K562 (cell line): ENCODE measurements around the gene SEC61A1. TPM values are rescaled to one million over a fixed set of nuclear protein-coding genes. Genes with fewer than 3 reads are reported as not detected.
A peak's percentile ranks its signal among the peaks of the same experiment; 100 is the strongest.

Source experiments
- ATAC-seq: fragments of 200-7000 bp; cut with Tn5 transposase; 3 replicates; pipeline ENCODE4 v1.9.1; 2020; ENCODE audit warnings: moderate library complexity
- Bru-seq: library from RNA; stranded (reverse); fragments of 400-500 nt; gene quantifications from one replicate; lab custom pipeline; 2021; lab: Mats Ljungman, UMichigan
- BruChase-seq, 2 experiments: library from RNA; stranded (reverse); fragments of 400-500 nt; gene quantifications; one replicate each; lab custom pipeline; 2021; lab: Mats Ljungman, UMichigan
- BruUV-seq: library from RNA; stranded (reverse); fragments of 400-500 nt; replicated peaks from 2 replicates; lab custom pipeline; 2021; lab: Mats Ljungman, UMichigan
- CTCF ChIA-PET: fragments of 300-600 bp; formaldehyde crosslinking; extraction: SDS; loops from one replicate; lab custom pipeline; 2021; ENCODE audit warnings: low intra/inter-chr PET ratio; lab: Yijun Ruan, JAX
- POLR2A ChIA-PET: fragments of 300-600, 350-650 bp; sonication (Branson Sonifier 250); formaldehyde crosslinking; extraction: SDS; loops from one replicate; lab custom pipeline; 2021; ENCODE audit warnings: antibody characterized with exemption, inconsistent platforms; lab: Yijun Ruan, JAX
- DNase-seq, 4 experiments: peaks; one replicate each; pipeline versions ENCODE4 v3.0.0 to v3.0.0-alpha.2; 2011 to 2018; ENCODE audit warnings: low spot score in 3 of 4, mixed read lengths in 3 of 4; ENCODE audit errors: extremely low read depth in 1 of 4
- FAIRE-seq: peaks from 2 replicates; lab custom pipeline; 2011; peaks lifted over from hg19 to GRCh38; lab: Jason Lieb, UNC
- H2AFZ ChIP-seq: 2 replicates; pipeline ENCODE4 v1.6.0; 2011; ENCODE audit warnings: low read depth, low read length, control low read depth, inconsistent platforms
- H3K27ac ChIP-seq: fragments of 200-600 bp; 3 replicates; pipeline ENCODE4 v1.8.0; 2011; ENCODE audit warnings: low read depth, mild to moderate bottlenecking, control low read depth, inconsistent platforms, low read length, moderate library complexity, mixed read lengths; ENCODE audit errors: extremely low read depth
- H3K27me3 ChIP-seq, 2 experiments: fragments of 300-600 bp in 1 of 2; 2 replicates in 1 of 2; 3 replicates in 1 of 2; pipeline versions ENCODE4 v1.6.0 to v1.8.0; 2011; ENCODE audit warnings: inconsistent platforms in 2 of 2, low read length in 2 of 2, mild to moderate bottlenecking in 1 of 2, mixed read lengths in 1 of 2, moderate library complexity in 1 of 2; ENCODE audit not compliant: control insufficient read depth in 2 of 2, insufficient read depth in 2 of 2
- H3K36me3 ChIP-seq: fragments of 300-600 bp; 3 replicates; pipeline ENCODE4 v1.8.0; 2011; ENCODE audit warnings: mild to moderate bottlenecking, low read length, inconsistent platforms; ENCODE audit not compliant: control insufficient read depth, insufficient read depth
- H3K4me1 ChIP-seq, 2 experiments: fragments of 200-600 bp in 1 of 2; replicated peaks in 1 of 2; 2 replicates in 1 of 2; 3 replicates in 1 of 2; pipeline versions ENCODE4 v1.5.1 to v1.8.0; 2011; ENCODE audit warnings: inconsistent platforms in 2 of 2, low read length in 2 of 2, mild to moderate bottlenecking in 1 of 2, mixed read lengths in 1 of 2, moderate library complexity in 1 of 2; ENCODE audit not compliant: control insufficient read depth in 2 of 2, insufficient read depth in 2 of 2
- H3K4me2 ChIP-seq: 2 replicates; pipeline ENCODE4 v1.6.1; 2011; ENCODE audit warnings: low read length, control low read depth, inconsistent platforms, mixed read lengths; ENCODE audit not compliant: insufficient read depth
- H3K4me3 ChIP-seq: fragments of 200-600 bp; sonication (generic), shearing (Covaris generic); 2 replicates; pipeline ENCODE4 v1.5.1; 2016; ENCODE audit warnings: control low read depth, inconsistent platforms
- H3K79me2 ChIP-seq: fragments of 200-600 bp; 3 replicates; pipeline ENCODE4 v1.8.0; 2011; ENCODE audit warnings: low read length, inconsistent platforms; ENCODE audit not compliant: control insufficient read depth, insufficient read depth
- H3K9ac ChIP-seq, 2 experiments: 2 replicates each; pipeline versions ENCODE4 v1.6.0 to v1.6.1; 2011; ENCODE audit warnings: low read depth in 2 of 2, low read length in 2 of 2, control low read depth in 1 of 2, inconsistent platforms in 1 of 2, mild to moderate bottlenecking in 1 of 2, mixed read lengths in 1 of 2; ENCODE audit not compliant: insufficient read depth in 1 of 2
- H3K9me1 ChIP-seq: one replicate; pipeline ENCODE4 v1.6.0; 2011; ENCODE audit warnings: inconsistent platforms, mild to moderate bottlenecking, low read length, moderate library complexity; ENCODE audit not compliant: control insufficient read depth, insufficient read depth
- H3K9me3 ChIP-seq: replicated peaks from 2 replicates; pipeline ENCODE4 v1.5.1; 2011; ENCODE audit warnings: low read depth, low read length, inconsistent platforms; ENCODE audit not compliant: control insufficient read depth, insufficient read depth
- H4K20me1 ChIP-seq: replicated peaks from 2 replicates; pipeline ENCODE4 v1.6.1; 2011; ENCODE audit warnings: low read length, inconsistent platforms, mixed read lengths; ENCODE audit not compliant: control insufficient read depth, insufficient read depth
- E2F4 ChIP-seq: sonication (generic); formaldehyde crosslinking; IDR thresholded peaks from 2 replicates; pipeline ENCODE4 v1.8.0; 2022; ENCODE audit warnings: mild to moderate bottlenecking, low read depth, missing genetic modification reagents
- EP300 ChIP-seq: IDR thresholded peaks from 2 replicates; pipeline ENCODE4 v1.6.1; 2012; ENCODE audit warnings: low read length, improper control_type of control experiment
- KAT8 ChIP-seq: fragments of 450-650 bp; IDR thresholded peaks from 2 replicates; pipeline ENCODE4 v1.6.1; 2016; ENCODE audit warnings: low read depth, mild to moderate bottlenecking
- NR2C1 ChIP-seq, 2 experiments: fragments of 450-650 bp; IDR thresholded peaks; 2 replicates each; pipeline ENCODE4 v1.6.1; 2017; ENCODE audit warnings: mild to moderate bottlenecking in 2 of 2, antibody characterized with exemption in 1 of 2, inconsistent platforms in 1 of 2, missing compliant biosample characterization in 1 of 2, missing genetic modification characterization in 1 of 2
- RBM34 ChIP-seq: fragments of 200-400 bp; formaldehyde crosslinking; IDR thresholded peaks from 2 replicates; pipeline ENCODE4 v1.6.1; 2018; ENCODE audit warnings: low read length, borderline replicate concordance; ENCODE audit not compliant: insufficient read depth
- U2AF1 ChIP-seq: fragments of 200-400 bp; formaldehyde crosslinking; optimal IDR thresholded peaks from 2 replicates; pipeline ENCODE3; 2017; ENCODE audit warnings: mild to moderate bottlenecking, low read depth, low read length, moderate library complexity
- XRCC4 ChIP-seq: IDR thresholded peaks from one replicate; pipeline ENCODE4 v1.6.1; 2011; ENCODE audit not compliant: insufficient read depth, insufficient read length; ENCODE audit errors: extremely low read depth
- ZNF324 ChIP-seq: fragments of 250-450 bp; sonication (Bioruptor Pico); IDR thresholded peaks from 2 replicates; pipeline ENCODE4 v1.4.0; 2020; ENCODE audit warnings: mild to moderate bottlenecking
- ZNF77 ChIP-seq: fragments of 250-450 bp; sonication (Bioruptor Pico); IDR thresholded peaks from 2 replicates; pipeline ENCODE4 v1.5.0; 2020
- WGBS: fragments of 100-300 bp; shearing (Covaris generic); methylation state at CpG from one replicate; pipeline ENCODE4 v1.1.6; 2016; ENCODE audit warnings: low coverage, mixed read lengths; ENCODE audit not compliant: insufficient coverage; ENCODE audit errors: missing lambda C conversion rate; 5-methylcytosine and 5-hydroxymethylcytosine counted together
- in situ Hi-C: fragments of 300-500 bp; cut with MboI; formaldehyde crosslinking; loops from 4 replicates; pipeline ENCODE4 v1.15.0; 2018; ENCODE audit warnings: inconsistent platforms, mixed read lengths
- intact Hi-C: fragments of 100-400 bp; cut with micrococcal nuclease; formaldehyde crosslinking; loops from 2 replicates; pipeline ENCODE4 v1.14.2; 2022
- long read RNA-seq, 3 experiments: library from polyadenylated mRNA in 2 of 3; library from RNA in 1 of 3; unstranded in 2 of 3; stranded (forward) in 1 of 3; transcript quantifications; one replicate each; pipeline ENCODE4 v2.0.0, GENCODE V29; 2019 to 2022
- polyA minus RNA-seq, 3 experiments: library from RNA; depleted of rRNA, polyadenylated mRNA; stranded (reverse); fragments of >200 nt; gene quantifications; 2 replicates each; pipeline ENCODE4 v1.2.3, GENCODE V29; 2011
- polyA plus RNA-seq, 8 experiments: library from polyadenylated mRNA; depleted of rRNA in 4 of 8; stranded (reverse) in 5 of 8; unstranded in 3 of 8; fragments of >200 nt; fragmentation: Nextera tagmentation in 2 of 8; fragmentation: Illumina TruSeq in 1 of 8; extraction: Ambion mirVana in 2 of 8; extraction: Trizol in 1 of 8; gene quantifications; 2 replicates each; pipeline versions ENCODE4 v1.2.1 to v1.2.3, GENCODE V29; 2011 to 2014; ENCODE audit warnings: inconsistent platforms in 1 of 8, missing spikeins in 1 of 8
- total RNA-seq, 7 experiments: library from RNA; depleted of rRNA in 6 of 7; stranded (reverse); fragments of >200 nt in 6 of 7; fragmentation: Illumina TruSeq in 2 of 7; extraction: Trizol in 2 of 7; gene quantifications; 2 replicates each; pipeline versions ENCODE4 v1.2.1 to v1.2.3, GENCODE V29; 2011 to 2021; ENCODE audit warnings: low replicate concordance in 1 of 7
- TF ChIP-seq, protein P1 (sequence below): IDR thresholded peaks from 3 replicates; pipeline ENCODE4 v1.6.1; 2011; ENCODE audit warnings: borderline replicate concordance, mild to moderate bottlenecking; ENCODE audit not compliant: insufficient read length, insufficient read depth
- TF ChIP-seq, protein P2 (sequence below): fragments of 450-650 bp; formaldehyde crosslinking; IDR thresholded peaks from 2 replicates; pipeline ENCODE4 v1.4.0; 2020; ENCODE audit warnings: mild to moderate bottlenecking, moderate library complexity

The SEC61A1 gene
- 177 and 213 TPM in 2 replicates for total RNA-seq (2011; cell fraction: chromatin; rRNA removed; ENCODE audit: low replicate concordance)
- total RNA-seq (2011; cell fraction: nucleolus; rRNA removed) = 209 and 221 TPM in 2 replicates
- total RNA-seq (2011; cell fraction: nucleoplasm; rRNA removed) = 193 and 199 TPM in 2 replicates
- total RNA-seq (2014; rRNA removed) (79.1 and 105 TPM in 2 replicates), total RNA-seq (2014; rRNA removed; fragmentation: Illumina TruSeq; extraction: Trizol) (69.1 and 72.5 TPM in 2 replicates), total RNA-seq (2015; rRNA removed; fragmentation: Illumina TruSeq; extraction: Trizol) (97.5 and 98.2 TPM in 2 replicates), total RNA-seq (2021) (112 and 113 TPM in 2 replicates), polyA plus RNA-seq (2011; rRNA removed) (137 and 140 TPM in 2 replicates), polyA plus RNA-seq (2014; fragmentation: Illumina TruSeq; extraction: Trizol) (101 and 109 TPM in 2 replicates), polyA plus RNA-seq (2014; fragmentation: Nextera tagmentation; extraction: Ambion mirVana) (1 to 10 TPM; 1.9 to 5.1 TPM), polyA plus RNA-seq (2014; rRNA removed) (76.4 and 97.8 TPM in 2 replicates), polyA minus RNA-seq (2011; rRNA and poly(A)+ RNA removed) (167 and 193 TPM in 2 replicates), Bru-seq, nascent RNA (percentile 91 among the genes with signal in this experiment), BruChase-seq, experiment 1, labeled RNA remaining after a 2-hour chase (percentile 94 among the genes with signal in this experiment), BruChase-seq, experiment 2, labeled RNA remaining after a 6-hour chase (percentile 96 among the genes with signal in this experiment)
- 138 and 154 TPM in 2 replicates for polyA plus RNA-seq (2011; cell fraction: cytosol; rRNA removed)
- polyA plus RNA-seq (2011; cell fraction: nucleus; rRNA removed) = 101 and 119 TPM in 2 replicates
- 84.1 and 153 TPM in 2 replicates for polyA plus RNA-seq (2012)
- 80.9 and 97.1 TPM in 2 replicates for polyA minus RNA-seq (2011; cell fraction: cytosol; rRNA and poly(A)+ RNA removed)
- 37.3 and 56.3 TPM in 2 replicates for polyA minus RNA-seq (2011; cell fraction: nucleus; rRNA and poly(A)+ RNA removed)
- long read RNA-seq, experiment 1, transcript SEC61A1-207 (2 exons, 555 nt) = minor isoform, 5 of 952 reads
- long read RNA-seq, experiment 1, transcript SEC61A1-201 (12 exons, 3,635 nt) = major isoform, 163 of 952 reads
- long read RNA-seq, experiment 1, partial matches to known transcripts = 773 of 952 reads
- long read RNA-seq, experiment 1, other reads (novel, unspliced or antisense) = 11 of 952 reads
- long read RNA-seq, experiment 2, transcript SEC61A1-201 (12 exons, 3,635 nt) = major isoform, 85 of 201 reads
- long read RNA-seq, experiment 2, partial matches to known transcripts = 13 of 201 reads
- long read RNA-seq, experiment 2, other reads (novel, unspliced or antisense) = 102 of 201 reads
- long read RNA-seq, experiment 3, transcript SEC61A1-201 (12 exons, 3,635 nt) = major isoform, 50 of 78 reads
- long read RNA-seq, experiment 3, partial matches to known transcripts = 5 of 78 reads
- long read RNA-seq, experiment 3, other reads (novel, unspliced or antisense) = 22 of 78 reads

DNA sequence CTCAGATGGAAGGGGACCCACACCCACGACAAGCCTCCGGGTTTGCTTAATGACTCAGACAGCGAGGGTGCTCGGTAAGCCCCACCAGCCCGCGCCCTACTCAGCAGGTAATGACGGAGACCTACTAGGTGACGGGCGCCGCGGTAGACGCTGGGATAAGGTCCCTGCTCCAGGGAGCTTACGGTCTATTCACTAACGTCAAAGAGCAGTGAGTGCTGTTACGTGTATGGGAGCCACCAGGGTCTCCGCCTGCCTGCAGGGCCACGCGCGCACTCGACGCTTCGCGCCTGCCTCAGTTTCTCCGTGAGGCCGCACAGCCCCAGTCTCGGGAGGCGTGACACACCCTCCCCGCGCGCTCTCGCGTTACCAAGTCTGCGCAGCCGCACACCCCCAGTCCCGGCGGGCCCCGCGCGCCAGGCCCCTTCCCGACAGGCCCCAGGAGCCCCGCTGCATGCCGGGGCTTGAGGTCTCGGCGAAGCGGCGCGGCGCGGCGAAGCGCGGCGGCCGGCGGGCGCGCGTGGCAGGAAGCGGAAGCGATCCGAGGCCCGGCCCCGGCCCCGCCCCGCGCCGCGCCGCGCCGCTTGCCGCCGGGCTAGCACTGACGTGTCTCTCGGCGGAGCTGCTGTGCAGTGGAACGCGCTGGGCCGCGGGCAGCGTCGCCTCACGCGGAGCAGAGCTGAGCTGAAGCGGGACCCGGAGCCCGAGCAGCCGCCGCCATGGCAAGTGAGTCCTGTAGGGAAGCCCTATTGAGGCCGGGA lies at the start of gene SEC61A1:
TSS of gene SEC61A1 (plus strand) at position 601 of the 758 bp plus-strand sequence. CDS start at position 717, 116 bp downstream.
- Histone ChIP-seq H3K4me1 (peaks cover 0 to 22% of the 10 kb centered on the region in 2 experiments; a peak in 2 of 5 replicates), H3K9me1 (no peaks in the 10 kb centered on the region), H3K4me3 (peak within 1 kb of the TSS; percentile 94), H3K79me2 (peaks cover 53% of the 10 kb centered on the region), H2AFZ (peak within 1 kb of the TSS; percentile 99), H3K9ac (peak within 1 kb of the TSS; percentile 98 to 99), H3K36me3 (peaks cover 41% of the 10 kb centered on the region), H3K4me2 (peak within 1 kb of the TSS; percentile 95), H3K27ac (peak within 1 kb of the TSS; percentile 92), H3K9me3 (no peaks in the 10 kb centered on the region), H4K20me1 (0 out of 2 replicates have a peak, but pooled peaks cover 11% of the 10 kb centered on the region), H3K27me3 (peaks cover under 1 to 1% of the 10 kb centered on the region in 2 experiments; a peak in 4 of 5 replicates)
- WGBS = 0% methylated on average over 28 of the region's 90 CpGs
- DNase-seq (peak; percentile 92 to 95 (median 94)), FAIRE-seq (peak; percentile 40), ATAC-seq (peak; percentile 95)
- no TSS peak for BruUV-seq
- intact Hi-C loops (loop anchor here (2.0 kb wide), 1 partner anchor 41 kb away; no protein-coding TSS in a partner anchor), in situ Hi-C loops (no loop called here)
- POLR2A ChIA-PET = interaction anchor here (0.7 to 2.6 kb wide), 5 partner anchors 9 to 792 kb away, joined by 3 to 7 read pairs (median 3); no protein-coding TSS in a partner anchor
- CTCF ChIA-PET = interaction anchor here (1.0 kb wide), 1 partner anchor 10 kb away, joined by 3 read pairs; no protein-coding TSS in a partner anchor
- TF ChIP-seq, protein P1, sequence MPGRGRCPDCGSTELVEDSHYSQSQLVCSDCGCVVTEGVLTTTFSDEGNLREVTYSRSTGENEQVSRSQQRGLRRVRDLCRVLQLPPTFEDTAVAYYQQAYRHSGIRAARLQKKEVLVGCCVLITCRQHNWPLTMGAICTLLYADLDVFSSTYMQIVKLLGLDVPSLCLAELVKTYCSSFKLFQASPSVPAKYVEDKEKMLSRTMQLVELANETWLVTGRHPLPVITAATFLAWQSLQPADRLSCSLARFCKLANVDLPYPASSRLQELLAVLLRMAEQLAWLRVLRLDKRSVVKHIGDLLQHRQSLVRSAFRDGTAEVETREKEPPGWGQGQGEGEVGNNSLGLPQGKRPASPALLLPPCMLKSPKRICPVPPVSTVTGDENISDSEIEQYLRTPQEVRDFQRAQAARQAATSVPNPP = no peak
- no peak for TF ChIP-seq ZNF77 (CRISPR knock-in tag)
- no peak for TF ChIP-seq NR2C1 (IDR thresholded peaks at IDR 0.05)
- no peak for TF ChIP-seq NR2C1 (tag; IDR thresholded peaks at IDR 0.05)
- TF ChIP-seq, protein P2, sequence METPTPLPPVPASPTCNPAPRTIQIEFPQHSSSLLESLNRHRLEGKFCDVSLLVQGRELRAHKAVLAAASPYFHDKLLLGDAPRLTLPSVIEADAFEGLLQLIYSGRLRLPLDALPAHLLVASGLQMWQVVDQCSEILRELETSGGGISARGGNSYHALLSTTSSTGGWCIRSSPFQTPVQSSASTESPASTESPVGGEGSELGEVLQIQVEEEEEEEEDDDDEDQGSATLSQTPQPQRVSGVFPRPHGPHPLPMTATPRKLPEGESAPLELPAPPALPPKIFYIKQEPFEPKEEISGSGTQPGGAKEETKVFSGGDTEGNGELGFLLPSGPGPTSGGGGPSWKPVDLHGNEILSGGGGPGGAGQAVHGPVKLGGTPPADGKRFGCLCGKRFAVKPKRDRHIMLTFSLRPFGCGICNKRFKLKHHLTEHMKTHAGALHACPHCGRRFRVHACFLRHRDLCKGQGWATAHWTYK (CRISPR knock-in tag) = 0 out of 2 replicates have a peak, but pooled peaks have one; percentile 22
- no peak for TF ChIP-seq E2F4 (CRISPR knock-in tag)
- no peak for TF ChIP-seq U2AF1
- no peak for TF ChIP-seq KAT8
- TF ChIP-seq EP300 = no peak
- TF ChIP-seq ZNF324 (CRISPR knock-in tag) = no peak
- no peak for TF ChIP-seq RBM34
- no peak for TF ChIP-seq XRCC4
